Measurements from ENCODE around the gene CALCR.

Gene CALCR

GRCh38 chr7:93515144-93515543 lies 59.4 kb downstream of the CALCR start:
- TF ChIP-seq GATA2 (IDR thresholded peaks at IDR 0.05; ENCODE audit: low read depth, low read length), result no peak
- TF ChIP-seq GATA3 (IDR thresholded peaks at IDR 0.05; ENCODE audit: low read depth, low read length), result no peak

GRCh38 chr7:93509303-93509702 lies 65.2 kb downstream of the CALCR start:
- no peak for TF ChIP-seq GATA3 (IDR thresholded peaks at IDR 0.05; ENCODE audit: low read depth, low read length)
- TF ChIP-seq GATA2 (IDR thresholded peaks at IDR 0.05; ENCODE audit: low read depth, low read length), result no peak

- TF ChIP-seq GATA2 (IDR thresholded peaks at IDR 0.05; ENCODE audit: low read depth, low read length) (no peak), GATA3 (IDR thresholded peaks at IDR 0.05; ENCODE audit: low read depth, low read length) (no peak)
Observed at GRCh38 chr7:93503088-93503487, 71.4 kb downstream of the CALCR start.

- TF ChIP-seq GATA3 (IDR thresholded peaks at IDR 0.05; ENCODE audit: low read depth, low read length), result no peak
- TF ChIP-seq GATA2 (IDR thresholded peaks at IDR 0.05; ENCODE audit: low read depth, low read length), result no peak
Observed at GRCh38 chr7:93476491-93477344, 97.8 kb downstream of the CALCR start.

DNA sequence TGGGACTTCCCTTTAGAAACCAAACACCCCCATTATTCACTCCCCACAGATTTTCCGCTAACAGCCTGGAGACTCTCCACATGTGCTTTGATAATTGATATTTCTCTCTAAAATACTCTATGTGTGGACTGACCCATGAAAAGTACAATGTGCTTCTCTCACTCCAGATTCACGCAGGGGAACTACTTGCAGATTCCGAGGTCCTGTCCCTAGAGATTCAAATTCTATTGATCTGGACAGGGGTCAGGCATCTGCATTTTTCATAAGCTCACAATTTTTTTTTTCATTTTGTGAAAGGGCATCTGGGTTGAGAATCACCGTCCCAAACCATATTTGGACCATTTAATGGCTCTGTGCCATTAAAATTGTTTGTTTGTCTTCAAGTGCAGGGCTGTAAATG lies 98.7 kb downstream of the CALCR start:
- no peak for TF ChIP-seq GATA3 (IDR thresholded peaks at IDR 0.05; ENCODE audit: low read depth, low read length)
- no peak for TF ChIP-seq GATA2 (IDR thresholded peaks at IDR 0.05; ENCODE audit: low read depth, low read length)

DNA sequence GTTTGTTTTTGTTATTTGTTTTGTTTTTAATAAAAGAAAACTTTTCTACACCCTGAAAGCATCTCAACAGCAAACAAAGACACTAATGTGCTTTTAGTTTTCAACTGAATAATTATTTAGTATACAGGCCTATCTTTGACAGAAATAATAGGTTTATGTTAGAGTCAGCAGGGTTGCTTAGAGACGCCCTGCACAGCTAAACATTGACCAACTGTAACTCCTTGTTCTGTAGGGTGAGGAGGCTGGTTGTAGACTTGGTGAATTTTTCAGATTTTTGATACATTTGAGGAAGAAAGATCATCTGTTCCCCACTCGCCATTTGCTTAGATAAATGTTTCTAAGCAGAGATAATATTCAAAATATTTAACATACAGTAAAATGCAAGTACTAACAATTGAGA lies 103.1 kb downstream of the CALCR start:
- TF ChIP-seq GATA2 (IDR thresholded peaks at IDR 0.05; ENCODE audit: low read depth, low read length), result no peak

- no peak for TF ChIP-seq GATA3 (IDR thresholded peaks at IDR 0.05; ENCODE audit: low read depth, low read length)
- TF ChIP-seq GATA2 (IDR thresholded peaks at IDR 0.05; ENCODE audit: low read depth, low read length), result no peak
Observed at GRCh38 chr7:93463764-93464163, 110.8 kb downstream of the CALCR start.

GRCh38 chr7:93461350-93461749 lies 113.2 kb downstream of the CALCR start:
- no peak for TF ChIP-seq GATA2 (IDR thresholded peaks at IDR 0.05; ENCODE audit: low read depth, low read length)
- TF ChIP-seq GATA3 (IDR thresholded peaks at IDR 0.05; ENCODE audit: low read depth, low read length), result no peak

DNA sequence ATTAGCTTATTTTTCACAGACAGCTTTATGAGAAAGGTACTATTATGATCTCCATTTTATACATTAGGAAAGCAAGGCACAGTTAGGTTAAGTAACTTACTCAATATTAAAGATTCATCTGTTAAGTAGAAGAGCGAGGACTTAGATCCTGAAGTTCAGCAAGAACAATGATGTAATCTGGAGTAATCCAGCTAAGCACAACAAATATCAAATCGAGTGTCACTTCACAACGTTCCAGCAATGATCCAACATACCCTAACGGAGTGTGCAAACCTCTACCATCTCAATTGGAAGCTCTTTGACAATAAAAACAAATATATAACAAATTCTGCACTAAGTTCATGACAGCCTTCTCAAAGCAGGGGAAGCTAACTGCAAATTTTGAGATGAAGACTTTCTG lies 121.3 kb downstream of the CALCR start:
- TF ChIP-seq GATA2 (IDR thresholded peaks at IDR 0.05; ENCODE audit: low read depth, low read length) (no peak), GATA3 (IDR thresholded peaks at IDR 0.05; ENCODE audit: low read depth, low read length) (no peak)

DNA sequence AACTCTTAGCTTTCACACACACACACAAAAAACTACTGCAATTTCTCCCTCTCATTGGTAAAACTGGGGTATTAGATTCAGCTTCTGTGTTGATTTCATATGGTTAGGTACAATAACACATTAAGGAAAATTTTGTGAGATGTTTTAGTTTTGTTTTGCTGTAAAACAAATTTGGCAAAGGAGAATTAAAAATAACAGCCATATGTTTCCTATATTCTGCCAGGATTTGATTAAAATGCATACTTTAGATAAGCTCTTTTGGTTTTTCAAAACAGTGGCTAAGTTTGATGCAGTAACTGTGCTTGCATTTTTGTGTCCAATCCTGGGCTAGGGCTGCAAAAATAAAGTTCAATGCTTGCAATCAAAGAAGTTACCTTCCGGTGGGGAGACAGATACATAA lies 126.3 kb downstream of the CALCR start:
- TF ChIP-seq GATA2 (IDR thresholded peaks at IDR 0.05; ENCODE audit: low read depth, low read length) (no peak), GATA3 (IDR thresholded peaks at IDR 0.05; ENCODE audit: low read depth, low read length) (no peak)

DNA sequence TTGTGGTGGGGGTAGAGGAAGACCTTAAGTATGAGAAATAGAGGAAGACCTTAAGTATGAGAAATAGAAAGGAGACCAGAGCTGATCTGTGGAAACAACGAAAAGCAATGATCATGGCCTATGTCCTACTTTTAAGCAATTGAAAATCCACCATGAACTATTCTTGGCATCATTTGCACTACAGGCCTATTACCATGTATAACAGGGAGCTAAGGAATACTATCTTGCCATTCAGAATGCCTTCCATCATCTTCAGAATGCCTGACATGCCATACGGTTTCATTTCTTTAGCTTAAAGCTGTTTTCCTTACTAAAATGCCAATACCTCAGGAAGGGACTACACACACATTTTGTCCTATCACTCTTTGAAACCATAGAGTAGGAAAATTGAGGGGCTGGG lies 127.0 kb downstream of the CALCR start:
- TF ChIP-seq GATA3 (IDR thresholded peaks at IDR 0.05; ENCODE audit: low read depth, low read length) (no peak), GATA2 (IDR thresholded peaks at IDR 0.05; ENCODE audit: low read depth, low read length) (no peak)

- no peak for TF ChIP-seq GATA3 (IDR thresholded peaks at IDR 0.05; ENCODE audit: low read depth, low read length)
- no peak for TF ChIP-seq GATA2 (IDR thresholded peaks at IDR 0.05; ENCODE audit: low read depth, low read length)
Observed at GRCh38 chr7:93442478-93443224, 131.9 kb downstream of the CALCR start.

GRCh38 chr7:93435791-93436190 lies 138.7 kb downstream of the CALCR start:
- TF ChIP-seq GATA2 (IDR thresholded peaks at IDR 0.05; ENCODE audit: low read depth, low read length) (no peak), GATA3 (IDR thresholded peaks at IDR 0.05; ENCODE audit: low read depth, low read length) (no peak)

- TF ChIP-seq GATA3 (IDR thresholded peaks at IDR 0.05; ENCODE audit: low read depth, low read length) (peak; percentile 48; the same call in 1 of the 2 replicates), GATA2 (IDR thresholded peaks at IDR 0.05; ENCODE audit: low read depth, low read length) (peak; percentile 59)
Observed at GRCh38 chr7:93432130-93432529, 142.4 kb downstream of the CALCR start.
